GM23338 (cell line): ENCODE measurements around the gene PRSS23. TPM values are rescaled to one million over a fixed set of nuclear protein-coding genes. Genes with fewer than 3 reads are reported as not detected.

ENCODE experiments used
- ATAC-seq: fragments of 200-7000 bp; cut with Tn5 transposase; 3 replicates; pipeline ENCODE4 v1.9.1; 2020
- DNase-seq: peaks from one replicate; pipeline ENCODE4 v3.0.0-alpha.2; 2015; ENCODE audit warnings: low spot score
- H2AFZ ChIP-seq: fragments of 200-600 bp; sonication (generic); 2 replicates; pipeline ENCODE4 v1.8.0; 2016; ENCODE audit warnings: antibody characterized with exemption, mild to moderate bottlenecking, moderate library complexity
- H3F3A ChIP-seq: fragments of 200-600 bp; sonication (generic); replicated peaks from 2 replicates; pipeline ENCODE4 v1.8.0; 2017; ENCODE audit warnings: antibody characterized with exemption, mixed run types, low read depth
- H3K27ac ChIP-seq: fragments of 200-600 bp; sonication (generic); 2 replicates; pipeline ENCODE4 v1.6.1; 2016; ENCODE audit warnings: low read depth
- H3K27me3 ChIP-seq: fragments of 200-600 bp; sonication (generic); 2 replicates; pipeline ENCODE4 v1.8.0; 2016; ENCODE audit warnings: mild to moderate bottlenecking, mixed run types, moderate library complexity; ENCODE audit not compliant: insufficient read depth
- H3K36me3 ChIP-seq: fragments of 200-600 bp; sonication (generic); 2 replicates; pipeline ENCODE4 v1.8.0; 2016; ENCODE audit warnings: mild to moderate bottlenecking; ENCODE audit not compliant: insufficient read depth
- H3K4me1 ChIP-seq: fragments of 200-600 bp; sonication (generic); 2 replicates; pipeline ENCODE4 v1.8.0; 2016; ENCODE audit warnings: mild to moderate bottlenecking, moderate library complexity; ENCODE audit not compliant: insufficient read depth
- H3K4me2 ChIP-seq: fragments of 200-600 bp; sonication (generic); 2 replicates; pipeline ENCODE4 v1.7.1; 2017; ENCODE audit warnings: mixed run types
- H3K4me3 ChIP-seq: fragments of 200-600 bp; sonication (generic); 2 replicates; pipeline ENCODE4 v1.6.1; 2016; ENCODE audit warnings: mixed run types
- H3K79me2 ChIP-seq: fragments of 200-600 bp; sonication (generic); replicated peaks from 2 replicates; pipeline ENCODE4 v1.8.0; 2017; ENCODE audit warnings: mild to moderate bottlenecking; ENCODE audit not compliant: insufficient read depth
- H3K9me2 ChIP-seq: fragments of 200-600 bp; sonication (generic); 2 replicates; pipeline ENCODE4 v1.8.0; 2017; ENCODE audit not compliant: insufficient read depth
- H4K20me1 ChIP-seq: fragments of 200-600 bp; sonication (generic); replicated peaks from 2 replicates; pipeline ENCODE4 v1.8.0; 2017; ENCODE audit warnings: mild to moderate bottlenecking; ENCODE audit not compliant: insufficient read depth
- H3K27ac Mint-ChIP-seq: 2 replicates; pipeline ENCODE4 v1.8.0; 2020; ENCODE audit warnings: inconsistent platforms, mild to moderate bottlenecking, moderate library complexity, mixed read lengths
- H3K27me3 Mint-ChIP-seq: 3 replicates; pipeline ENCODE4 v1.8.0; 2022; ENCODE audit warnings: low read depth, mild to moderate bottlenecking, moderate library complexity, mixed read lengths, inconsistent platforms; ENCODE audit not compliant: insufficient read depth, poor library complexity
- H3K36me3 Mint-ChIP-seq: 3 replicates; pipeline ENCODE4 v1.8.0; 2021; ENCODE audit warnings: low read depth, mild to moderate bottlenecking, inconsistent platforms, moderate library complexity, mixed read lengths
- H3K4me1 Mint-ChIP-seq: 3 replicates; pipeline ENCODE4 v1.8.0; 2020; ENCODE audit warnings: mild to moderate bottlenecking, inconsistent platforms, mixed read lengths
- H3K4me3 Mint-ChIP-seq: 3 replicates; pipeline ENCODE4 v1.8.0; 2021; ENCODE audit warnings: moderate library complexity, mild to moderate bottlenecking, inconsistent platforms, mixed read lengths
- H3K9me3 Mint-ChIP-seq: 3 replicates; pipeline ENCODE4 v1.8.0; 2020; ENCODE audit warnings: moderate library complexity, mild to moderate bottlenecking, inconsistent platforms, mixed read lengths
- CREB1 ChIP-seq: fragments of 250-450 bp; sonication (Bioruptor Pico); IDR thresholded peaks from 2 replicates; pipeline ENCODE4 v1.5.0; 2020; ENCODE audit warnings: low read depth, mild to moderate bottlenecking, moderate library complexity
- ETS1 ChIP-seq: IDR thresholded peaks from 2 replicates; pipeline ENCODE4 v1.6.1; 2016; ENCODE audit warnings: antibody characterized with exemption
- EZH2 ChIP-seq: fragments of 200-600 bp; sonication (generic); IDR thresholded peaks from one replicate; pipeline ENCODE4 v1.8.0; 2017; ENCODE audit warnings: antibody characterized with exemption, mild to moderate bottlenecking, low read depth; ENCODE audit not compliant: unreplicated experiment
- EZH2phosphoT487 ChIP-seq: fragments of 200-600 bp; sonication (generic); IDR thresholded peaks from one replicate; pipeline ENCODE4 v1.8.1; 2018; ENCODE audit warnings: antibody characterized with exemption; ENCODE audit not compliant: unreplicated experiment
- JUNB ChIP-seq: IDR thresholded peaks from one replicate; pipeline ENCODE4 v1.6.1; 2016; ENCODE audit warnings: antibody characterized with exemption; ENCODE audit not compliant: unreplicated experiment
- POLR2AphosphoS5 ChIP-seq: IDR thresholded peaks from 2 replicates; pipeline ENCODE4 v1.6.1; 2016; ENCODE audit warnings: antibody characterized with exemption, low read depth
- STAT1 ChIP-seq: IDR thresholded peaks from one replicate; pipeline ENCODE4 v1.6.1; 2016; ENCODE audit warnings: antibody characterized with exemption; ENCODE audit not compliant: unreplicated experiment
- ZNF114 ChIP-seq: fragments of 250-450 bp; sonication (Bioruptor Pico); IDR thresholded peaks from 2 replicates; pipeline ENCODE4 v1.5.0; 2020; ENCODE audit warnings: mild to moderate bottlenecking, moderate library complexity
- ZNF331 ChIP-seq: fragments of 250-450 bp; sonication (Bioruptor Pico); IDR thresholded peaks from 2 replicates; pipeline ENCODE4 v1.5.0; 2020; ENCODE audit warnings: low read depth, mild to moderate bottlenecking, moderate library complexity
- polyA plus RNA-seq: library from polyadenylated mRNA; unstranded; fragments of >200 nt; fragmentation: Nextera tagmentation; extraction: Ambion mirVana; gene quantifications from 2 replicates; pipeline ENCODE4 v1.2.1, GENCODE V29; 2016
- total RNA-seq: library from RNA; depleted of rRNA; stranded (reverse); fragments of >200 nt; shearing (Covaris generic); gene quantifications from 2 replicates; pipeline ENCODE4 v1.2.3, GENCODE V29; 2014
- TF ChIP-seq, protein P1 (sequence below): fragments of 250-450 bp; sonication (Bioruptor Pico); IDR thresholded peaks from 2 replicates; pipeline ENCODE4 v1.5.0; 2020; ENCODE audit warnings: mild to moderate bottlenecking, moderate library complexity
- TF ChIP-seq, protein P2 (sequence below): IDR thresholded peaks from one replicate; pipeline ENCODE4 v1.6.1; 2018; ENCODE audit warnings: antibody characterized with exemption; ENCODE audit not compliant: unreplicated experiment
- TF ChIP-seq, protein P3 (sequence below), 2 experiments: fragments of 200-600 bp in 1 of 2; sonication (generic) in 1 of 2; conservative IDR thresholded peaks; 2 replicates each; pipeline versions ENCODE4 v1.5.1 to v1.6.1; 2016 to 2017; ENCODE audit warnings: antibody characterized with exemption in 2 of 2, low read depth in 2 of 2, mild to moderate bottlenecking in 2 of 2, moderate library complexity in 1 of 2

The PRSS23 gene
- total and polyA plus RNA-seq, 2 experiments from 2014 or later = 3.9 to 4.7 TPM

GRCh38 chr11:86793307-86793706 lies 7.0 kb upstream of the PRSS23 start:
- no peaks in the 10 kb centered on the region for H3K4me1 Mint-ChIP-seq
- no peaks in the 10 kb centered on the region for H3K36me3 ChIP-seq
- no peak overlapping the region for H3K27ac Mint-ChIP-seq
- no peak overlapping the region for H2AFZ ChIP-seq
- H3K27me3 Mint-ChIP-seq = no peaks in the 10 kb centered on the region
- TF ChIP-seq ZNF114 (CRISPR knock-in tag) (no peak), POLR2AphosphoS5 (no peak), EZH2phosphoT487 (no peak), ZNF331 (no peak), STAT1 (no peak), EZH2 (no peak), CREB1 (CRISPR knock-in tag) (no peak), JUNB (no peak), ETS1 (no peak)
- TF ChIP-seq, protein P1, sequence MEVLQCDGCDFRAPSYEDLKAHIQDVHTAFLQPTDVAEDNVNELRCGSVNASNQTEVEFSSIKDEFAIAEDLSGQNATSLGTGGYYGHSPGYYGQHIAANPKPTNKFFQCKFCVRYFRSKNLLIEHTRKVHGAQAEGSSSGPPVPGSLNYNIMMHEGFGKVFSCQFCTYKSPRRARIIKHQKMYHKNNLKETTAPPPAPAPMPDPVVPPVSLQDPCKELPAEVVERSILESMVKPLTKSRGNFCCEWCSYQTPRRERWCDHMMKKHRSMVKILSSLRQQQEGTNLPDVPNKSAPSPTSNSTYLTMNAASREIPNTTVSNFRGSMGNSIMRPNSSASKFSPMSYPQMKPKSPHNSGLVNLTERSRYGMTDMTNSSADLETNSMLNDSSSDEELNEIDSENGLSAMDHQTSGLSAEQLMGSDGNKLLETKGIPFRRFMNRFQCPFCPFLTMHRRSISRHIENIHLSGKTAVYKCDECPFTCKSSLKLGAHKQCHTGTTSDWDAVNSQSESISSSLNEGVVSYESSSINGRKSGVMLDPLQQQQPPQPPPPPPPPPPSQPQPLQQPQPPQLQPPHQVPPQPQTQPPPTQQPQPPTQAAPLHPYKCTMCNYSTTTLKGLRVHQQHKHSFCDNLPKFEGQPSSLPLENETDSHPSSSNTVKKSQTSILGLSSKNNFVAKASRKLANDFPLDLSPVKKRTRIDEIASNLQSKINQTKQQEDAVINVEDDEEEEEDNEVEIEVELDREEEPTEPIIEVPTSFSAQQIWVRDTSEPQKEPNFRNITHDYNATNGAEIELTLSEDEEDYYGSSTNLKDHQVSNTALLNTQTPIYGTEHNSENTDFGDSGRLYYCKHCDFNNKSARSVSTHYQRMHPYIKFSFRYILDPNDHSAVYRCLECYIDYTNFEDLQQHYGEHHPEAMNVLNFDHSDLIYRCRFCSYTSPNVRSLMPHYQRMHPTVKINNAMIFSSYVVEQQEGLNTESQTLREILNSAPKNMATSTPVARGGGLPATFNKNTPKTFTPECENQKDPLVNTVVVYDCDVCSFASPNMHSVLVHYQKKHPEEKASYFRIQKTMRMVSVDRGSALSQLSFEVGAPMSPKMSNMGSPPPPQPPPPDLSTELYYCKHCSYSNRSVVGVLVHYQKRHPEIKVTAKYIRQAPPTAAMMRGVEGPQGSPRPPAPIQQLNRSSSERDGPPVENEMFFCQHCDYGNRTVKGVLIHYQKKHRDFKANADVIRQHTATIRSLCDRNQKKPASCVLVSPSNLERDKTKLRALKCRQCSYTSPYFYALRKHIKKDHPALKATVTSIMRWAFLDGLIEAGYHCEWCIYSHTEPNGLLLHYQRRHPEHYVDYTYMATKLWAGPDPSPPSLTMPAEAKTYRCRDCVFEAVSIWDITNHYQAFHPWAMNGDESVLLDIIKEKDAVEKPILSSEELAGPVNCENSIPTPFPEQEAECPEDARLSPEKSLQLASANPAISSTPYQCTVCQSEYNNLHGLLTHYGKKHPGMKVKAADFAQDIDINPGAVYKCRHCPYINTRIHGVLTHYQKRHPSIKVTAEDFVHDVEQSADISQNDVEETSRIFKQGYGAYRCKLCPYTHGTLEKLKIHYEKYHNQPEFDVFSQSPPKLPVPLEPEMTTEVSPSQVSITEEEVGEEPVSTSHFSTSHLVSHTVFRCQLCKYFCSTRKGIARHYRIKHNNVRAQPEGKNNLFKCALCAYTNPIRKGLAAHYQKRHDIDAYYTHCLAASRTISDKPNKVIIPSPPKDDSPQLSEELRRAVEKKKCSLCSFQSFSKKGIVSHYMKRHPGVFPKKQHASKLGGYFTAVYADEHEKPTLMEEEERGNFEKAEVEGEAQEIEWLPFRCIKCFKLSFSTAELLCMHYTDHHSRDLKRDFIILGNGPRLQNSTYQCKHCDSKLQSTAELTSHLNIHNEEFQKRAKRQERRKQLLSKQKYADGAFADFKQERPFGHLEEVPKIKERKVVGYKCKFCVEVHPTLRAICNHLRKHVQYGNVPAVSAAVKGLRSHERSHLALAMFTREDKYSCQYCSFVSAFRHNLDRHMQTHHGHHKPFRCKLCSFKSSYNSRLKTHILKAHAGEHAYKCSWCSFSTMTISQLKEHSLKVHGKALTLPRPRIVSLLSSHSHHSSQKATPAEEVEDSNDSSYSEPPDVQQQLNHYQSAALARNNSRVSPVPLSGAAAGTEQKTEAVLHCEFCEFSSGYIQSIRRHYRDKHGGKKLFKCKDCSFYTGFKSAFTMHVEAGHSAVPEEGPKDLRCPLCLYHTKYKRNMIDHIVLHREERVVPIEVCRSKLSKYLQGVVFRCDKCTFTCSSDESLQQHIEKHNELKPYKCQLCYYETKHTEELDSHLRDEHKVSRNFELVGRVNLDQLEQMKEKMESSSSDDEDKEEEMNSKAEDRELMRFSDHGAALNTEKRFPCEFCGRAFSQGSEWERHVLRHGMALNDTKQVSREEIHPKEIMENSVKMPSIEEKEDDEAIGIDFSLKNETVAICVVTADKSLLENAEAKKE (CRISPR knock-in tag) = no peak
- TF ChIP-seq, protein P2, sequence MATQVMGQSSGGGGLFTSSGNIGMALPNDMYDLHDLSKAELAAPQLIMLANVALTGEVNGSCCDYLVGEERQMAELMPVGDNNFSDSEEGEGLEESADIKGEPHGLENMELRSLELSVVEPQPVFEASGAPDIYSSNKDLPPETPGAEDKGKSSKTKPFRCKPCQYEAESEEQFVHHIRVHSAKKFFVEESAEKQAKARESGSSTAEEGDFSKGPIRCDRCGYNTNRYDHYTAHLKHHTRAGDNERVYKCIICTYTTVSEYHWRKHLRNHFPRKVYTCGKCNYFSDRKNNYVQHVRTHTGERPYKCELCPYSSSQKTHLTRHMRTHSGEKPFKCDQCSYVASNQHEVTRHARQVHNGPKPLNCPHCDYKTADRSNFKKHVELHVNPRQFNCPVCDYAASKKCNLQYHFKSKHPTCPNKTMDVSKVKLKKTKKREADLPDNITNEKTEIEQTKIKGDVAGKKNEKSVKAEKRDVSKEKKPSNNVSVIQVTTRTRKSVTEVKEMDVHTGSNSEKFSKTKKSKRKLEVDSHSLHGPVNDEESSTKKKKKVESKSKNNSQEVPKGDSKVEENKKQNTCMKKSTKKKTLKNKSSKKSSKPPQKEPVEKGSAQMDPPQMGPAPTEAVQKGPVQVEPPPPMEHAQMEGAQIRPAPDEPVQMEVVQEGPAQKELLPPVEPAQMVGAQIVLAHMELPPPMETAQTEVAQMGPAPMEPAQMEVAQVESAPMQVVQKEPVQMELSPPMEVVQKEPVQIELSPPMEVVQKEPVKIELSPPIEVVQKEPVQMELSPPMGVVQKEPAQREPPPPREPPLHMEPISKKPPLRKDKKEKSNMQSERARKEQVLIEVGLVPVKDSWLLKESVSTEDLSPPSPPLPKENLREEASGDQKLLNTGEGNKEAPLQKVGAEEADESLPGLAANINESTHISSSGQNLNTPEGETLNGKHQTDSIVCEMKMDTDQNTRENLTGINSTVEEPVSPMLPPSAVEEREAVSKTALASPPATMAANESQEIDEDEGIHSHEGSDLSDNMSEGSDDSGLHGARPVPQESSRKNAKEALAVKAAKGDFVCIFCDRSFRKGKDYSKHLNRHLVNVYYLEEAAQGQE = no peak
- TF ChIP-seq, protein P3, sequence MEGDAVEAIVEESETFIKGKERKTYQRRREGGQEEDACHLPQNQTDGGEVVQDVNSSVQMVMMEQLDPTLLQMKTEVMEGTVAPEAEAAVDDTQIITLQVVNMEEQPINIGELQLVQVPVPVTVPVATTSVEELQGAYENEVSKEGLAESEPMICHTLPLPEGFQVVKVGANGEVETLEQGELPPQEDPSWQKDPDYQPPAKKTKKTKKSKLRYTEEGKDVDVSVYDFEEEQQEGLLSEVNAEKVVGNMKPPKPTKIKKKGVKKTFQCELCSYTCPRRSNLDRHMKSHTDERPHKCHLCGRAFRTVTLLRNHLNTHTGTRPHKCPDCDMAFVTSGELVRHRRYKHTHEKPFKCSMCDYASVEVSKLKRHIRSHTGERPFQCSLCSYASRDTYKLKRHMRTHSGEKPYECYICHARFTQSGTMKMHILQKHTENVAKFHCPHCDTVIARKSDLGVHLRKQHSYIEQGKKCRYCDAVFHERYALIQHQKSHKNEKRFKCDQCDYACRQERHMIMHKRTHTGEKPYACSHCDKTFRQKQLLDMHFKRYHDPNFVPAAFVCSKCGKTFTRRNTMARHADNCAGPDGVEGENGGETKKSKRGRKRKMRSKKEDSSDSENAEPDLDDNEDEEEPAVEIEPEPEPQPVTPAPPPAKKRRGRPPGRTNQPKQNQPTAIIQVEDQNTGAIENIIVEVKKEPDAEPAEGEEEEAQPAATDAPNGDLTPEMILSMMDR (conservative IDR thresholded peaks at IDR 0.05; ENCODE audit: low read depth in 2 of 2) = no peak
- H3K4me2 ChIP-seq = no peak overlapping the region
- H3K9me2 ChIP-seq = no peaks in the 10 kb centered on the region
- no peaks in the 10 kb centered on the region for H3K36me3 Mint-ChIP-seq
- H3K27me3 ChIP-seq = peaks cover 11% of the 10 kb centered on the region; the same call in 1 of the 2 replicates
- H3K4me3 ChIP-seq = no peak overlapping the region
- H3K27ac ChIP-seq = no peak overlapping the region
- no peak overlapping the region for H3K4me3 Mint-ChIP-seq
- no peaks in the 10 kb centered on the region for H3K9me3 Mint-ChIP-seq
- ATAC-seq = no peak
- no peak for DNase-seq
- no peaks in the 10 kb centered on the region for H4K20me1 ChIP-seq
- no peaks in the 10 kb centered on the region for H3K79me2 ChIP-seq
- H3K4me1 ChIP-seq = no peaks in the 10 kb centered on the region
- no peaks in the 10 kb centered on the region for H3F3A ChIP-seq
